H54 (cell line): ENCODE data around the gene CTDP1.

Experiments used
- DNase-seq: peaks from one replicate; pipeline ENCODE4 v3.0.0; 2011; ENCODE audit warnings: low spot score, mixed read lengths; ENCODE audit not compliant: insufficient read length
- FAIRE-seq: peaks from 3 replicates; lab custom pipeline; 2011; peaks lifted over from hg19 to GRCh38; lab: Jason Lieb, UNC
- POLR2A ChIP-seq: IDR thresholded peaks from 2 replicates; pipeline ENCODE4 v1.6.1; 2011; ENCODE audit warnings: low read depth, mild to moderate bottlenecking, low read length

CTDP1 gene

GRCh38 chr18:79765491-79766245 is 86.1 kb downstream of the CTDP1 start:
- DNase-seq (no peak), FAIRE-seq (no peak)
- TF ChIP-seq POLR2A: no peak

- DNase-seq: no peak
- no peak for FAIRE-seq
- TF ChIP-seq POLR2A: no peak
These were observed 86.7 kb downstream of the CTDP1 start for GRCh38 chr18:79766308-79766707.

DNA sequence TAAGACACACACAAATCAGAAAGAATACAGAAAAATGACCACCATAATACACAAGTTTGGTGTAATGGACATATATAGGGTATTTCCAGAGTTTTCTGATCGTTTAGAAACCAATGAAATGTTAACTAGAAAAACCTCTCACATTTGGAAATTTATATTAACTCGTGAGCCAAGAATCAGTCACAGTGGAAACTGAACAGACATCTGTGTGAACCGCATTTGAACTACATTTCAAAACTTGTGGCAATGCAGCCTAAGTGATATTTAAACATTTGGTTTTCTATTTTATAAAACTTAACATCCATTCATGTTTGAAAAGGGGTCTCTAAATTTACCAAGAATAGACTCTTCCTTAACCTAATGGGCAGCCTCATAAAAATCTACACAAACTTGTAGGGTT is 89.1 kb downstream of the CTDP1 start:
- no peak for FAIRE-seq
- no peak for TF ChIP-seq POLR2A
- no peak for DNase-seq

DNA sequence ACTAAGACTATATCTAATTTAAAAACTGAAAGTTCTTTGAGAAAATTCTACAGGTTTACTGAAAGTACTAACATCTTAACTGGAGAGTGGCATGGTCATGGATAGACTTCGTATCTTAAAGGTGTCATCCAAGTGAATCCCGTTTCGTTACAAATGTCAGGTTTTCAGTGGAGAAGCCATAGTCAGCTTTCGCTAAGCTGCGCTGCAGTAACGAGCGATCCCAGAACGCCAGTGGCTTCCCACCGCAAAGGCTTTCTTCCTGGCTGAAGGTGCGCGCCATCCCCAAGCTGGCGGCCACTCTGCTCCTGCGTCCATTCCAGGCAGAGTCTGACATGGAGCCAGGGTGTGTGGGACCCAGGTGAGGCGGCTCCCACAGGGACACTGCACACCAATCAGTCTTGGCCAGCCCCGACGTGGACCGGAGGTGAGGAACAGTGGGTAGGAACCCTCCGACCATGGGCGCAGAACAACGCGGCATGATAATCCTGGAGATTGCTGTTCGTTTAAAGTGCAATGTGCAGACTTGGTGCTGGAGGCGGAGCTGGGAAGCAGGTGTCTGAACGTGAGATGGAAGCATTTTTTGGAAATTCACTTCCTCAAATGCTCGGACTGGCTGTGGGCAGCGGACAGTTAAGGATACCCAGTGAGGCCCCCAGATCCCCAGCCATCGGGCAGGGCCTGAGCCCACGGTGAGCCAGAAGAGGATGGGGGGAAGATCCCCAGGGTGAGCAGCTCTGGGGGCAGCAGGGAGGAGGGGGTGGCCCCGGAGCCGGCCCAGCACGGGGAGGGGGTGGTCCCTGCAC is 90.3 kb downstream of the CTDP1 start:
- TF ChIP-seq POLR2A: no peak
- FAIRE-seq: no peak
- no peak for DNase-seq

GRCh38 chr18:79770501-79770815 is 90.9 kb downstream of the CTDP1 start:
- TF ChIP-seq POLR2A: no peak
- no peak for FAIRE-seq
- DNase-seq: no peak

- FAIRE-seq (no peak), DNase-seq (no peak)
- TF ChIP-seq POLR2A: no peak
These were observed 91.2 kb downstream of the CTDP1 start for GRCh38 chr18:79770826-79771225.

DNA sequence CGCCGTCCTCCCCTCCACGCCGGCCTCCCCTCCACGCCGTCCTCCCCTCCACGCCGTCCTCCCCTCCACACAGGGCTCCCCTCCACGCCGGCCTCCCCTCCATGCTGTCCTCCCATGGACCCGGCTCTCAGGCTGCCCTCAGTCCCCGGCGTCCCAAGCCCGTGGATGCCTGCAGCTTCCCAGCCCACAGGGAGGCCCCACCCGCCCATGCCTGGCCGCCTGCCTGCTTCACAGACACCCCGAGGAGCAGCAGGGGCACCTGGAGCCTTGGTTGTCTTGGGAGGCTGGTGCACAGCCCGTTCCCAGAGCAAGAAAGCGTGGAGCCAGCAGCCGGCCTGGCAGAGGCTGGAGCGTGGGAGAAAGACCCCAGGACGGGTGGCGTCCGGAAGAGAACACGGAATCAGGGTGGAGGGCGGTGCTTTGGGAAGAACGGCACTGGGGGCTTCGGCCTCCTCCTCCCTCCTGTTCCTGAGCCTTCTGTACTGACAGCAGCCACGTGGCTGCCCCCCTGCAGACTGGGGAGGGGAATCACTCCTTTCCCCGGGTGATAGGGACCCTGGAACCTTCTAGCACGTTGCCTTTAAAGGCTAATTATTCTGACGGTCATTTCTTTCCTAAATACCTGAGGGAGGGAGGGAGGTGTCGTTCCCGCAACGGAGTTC is 92.0 kb downstream of the CTDP1 start:
- DNase-seq (no peak), FAIRE-seq (no peak)
- no peak for TF ChIP-seq POLR2A

DNA sequence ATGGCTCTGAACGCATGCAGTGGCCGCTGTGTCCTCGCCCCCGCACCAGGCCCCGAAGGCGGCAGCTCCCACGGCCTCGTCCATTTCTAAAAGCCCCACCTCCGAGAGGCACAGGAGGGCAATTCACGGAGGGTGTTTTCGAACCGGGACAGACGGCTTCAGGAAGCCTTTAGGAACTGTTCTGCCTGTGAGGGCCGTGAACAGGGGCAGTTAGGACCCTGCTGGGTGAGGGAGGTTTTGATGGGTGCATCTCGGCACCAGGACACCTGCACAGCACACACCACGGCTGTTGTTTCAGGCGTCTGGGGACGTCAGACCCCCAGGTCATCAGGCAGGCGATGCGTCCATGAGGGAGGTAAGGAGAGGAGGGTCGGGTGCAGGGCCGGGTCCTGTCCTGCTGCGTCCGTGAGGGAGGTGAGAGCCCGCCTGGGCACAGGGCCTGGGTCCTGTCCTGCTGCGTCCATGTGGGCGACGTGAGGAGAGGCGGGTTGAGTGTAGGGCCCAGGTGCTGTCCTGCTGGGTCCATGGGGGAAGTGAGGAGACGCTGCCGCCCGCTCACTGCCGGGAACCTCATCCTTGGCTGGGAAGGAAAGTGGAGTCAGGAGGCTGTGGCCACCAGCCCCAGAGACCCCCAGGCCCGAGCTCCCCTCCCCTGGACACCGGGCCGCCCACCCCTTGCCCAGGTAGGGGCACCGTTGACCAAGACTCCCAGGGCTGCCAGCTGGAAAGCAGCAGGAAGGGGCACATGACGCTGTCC is 92.7 kb downstream of the CTDP1 start:
- TF ChIP-seq POLR2A: no peak
- DNase-seq (no peak), FAIRE-seq (no peak)

DNA sequence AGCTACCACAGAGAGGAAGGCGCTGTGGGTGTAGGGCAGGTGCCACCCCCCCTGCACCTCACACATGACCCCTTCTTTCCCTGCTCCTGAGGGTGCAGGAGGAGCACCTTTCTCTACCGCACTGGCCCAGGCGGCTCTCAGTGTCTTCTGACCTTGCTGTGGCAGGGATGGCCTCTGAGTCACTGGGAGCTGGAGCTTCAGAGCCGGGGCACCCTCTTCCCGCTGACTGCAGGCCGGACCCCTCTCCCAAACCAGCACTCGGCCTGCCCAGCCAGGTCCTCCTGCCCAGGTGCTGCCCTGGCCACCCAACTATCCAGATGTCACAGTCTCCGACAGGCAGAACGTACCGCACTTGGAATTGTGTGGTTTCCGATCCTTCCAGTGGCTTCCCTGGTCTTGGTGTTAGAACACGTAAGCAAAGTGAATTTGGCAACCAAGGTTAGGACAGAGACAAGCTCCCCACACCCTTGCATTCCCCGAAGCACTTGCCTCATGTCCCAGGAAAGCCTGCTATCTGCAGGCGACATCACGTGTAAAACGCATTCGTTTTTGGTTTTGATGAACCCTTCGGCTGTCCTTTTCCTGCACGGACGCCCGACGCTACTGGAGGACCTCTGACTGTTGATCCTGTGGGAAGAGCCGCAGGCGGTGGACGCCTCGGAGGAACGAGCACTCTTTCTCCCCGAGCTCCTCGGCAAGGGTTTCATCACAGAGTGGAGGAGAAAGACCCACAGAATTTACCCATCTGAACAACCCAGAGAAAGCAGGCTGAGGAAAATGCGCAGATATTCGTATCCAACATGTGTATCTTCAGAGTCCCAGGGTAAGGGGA is 93.5 kb downstream of the CTDP1 start:
- TF ChIP-seq POLR2A: no peak
- DNase-seq: no peak
- no peak for FAIRE-seq

- no peak for DNase-seq
- FAIRE-seq: no peak
- TF ChIP-seq POLR2A: no peak
These were observed 94.5 kb downstream of the CTDP1 start for GRCh38 chr18:79774111-79774510.

GRCh38 chr18:79775441-79776221 is 96.0 kb downstream of the CTDP1 start:
- no peak for TF ChIP-seq POLR2A
- DNase-seq (no peak), FAIRE-seq (no peak)

DNA sequence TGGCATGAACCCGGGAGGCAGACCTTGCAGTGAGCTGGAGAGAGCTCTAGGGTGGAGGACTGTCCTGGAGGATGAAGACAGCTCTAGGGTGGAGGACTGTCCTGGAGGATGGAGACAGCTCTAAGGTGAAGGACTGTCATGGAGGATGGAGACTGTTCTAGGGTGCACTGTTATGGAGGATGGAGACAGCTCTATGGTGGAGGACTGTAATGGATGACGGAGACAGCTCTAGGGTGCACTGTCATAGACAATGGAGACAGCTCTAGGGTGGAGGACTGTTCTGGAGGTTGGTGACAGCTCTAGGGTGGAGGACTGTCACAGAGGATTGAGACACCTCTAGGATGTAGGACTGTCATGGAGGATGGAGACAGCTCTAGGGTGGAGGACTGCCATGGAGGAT is 97.1 kb downstream of the CTDP1 start:
- FAIRE-seq: no peak
- no peak for TF ChIP-seq POLR2A

More for the DNA sequence above, 97.1 kb downstream of the CTDP1 start:
- DNase-seq: no peak
